RWPE2 (cell line): ENCODE results near the gene CCDC194.

Source experiments
- ATAC-seq: fragments of 200-7000 bp; cut with Tn5 transposase; 3 replicates; pipeline ENCODE4 v1.9.1; 2021; ENCODE audit warnings: low read depth
- DNase-seq: peaks from one replicate; pipeline ENCODE4 v3.0.0-alpha.2; 2020; ENCODE audit warnings: low spot score
- H3K27ac ChIP-seq: fragments of 450-650 bp; 2 replicates; pipeline ENCODE4 v1.5.1; 2017; ENCODE audit warnings: mild to moderate bottlenecking; ENCODE audit not compliant: poor library complexity, severe bottlenecking
- H3K27me3 ChIP-seq: fragments of 250-450 bp; sonication (Bioruptor Pico); 2 replicates; pipeline ENCODE4 v1.5.1; 2021; ENCODE audit warnings: mild to moderate bottlenecking, moderate library complexity; ENCODE audit not compliant: insufficient read depth, poor library complexity, severe bottlenecking
- H3K36me3 ChIP-seq: fragments of 250-450 bp; sonication (Bioruptor Pico); 2 replicates; pipeline ENCODE4 v1.5.1; 2020; ENCODE audit warnings: low read depth, mild to moderate bottlenecking, moderate library complexity
- H3K4me1 ChIP-seq: fragments of 250-450 bp; sonication (Bioruptor Pico); 2 replicates; pipeline ENCODE4 v1.5.1; 2021; ENCODE audit warnings: mild to moderate bottlenecking, moderate library complexity; ENCODE audit not compliant: insufficient read depth, poor library complexity, severe bottlenecking
- H3K4me3 ChIP-seq: fragments of 250-450 bp; sonication (Bioruptor Pico); 2 replicates; pipeline ENCODE4 v1.5.1; 2021; ENCODE audit warnings: mild to moderate bottlenecking, moderate library complexity; ENCODE audit not compliant: severe bottlenecking
- H3K9me3 ChIP-seq: fragments of 250-450 bp; sonication (Bioruptor Pico); 2 replicates; pipeline ENCODE4 v1.5.1; 2021; ENCODE audit warnings: mild to moderate bottlenecking, moderate library complexity; ENCODE audit not compliant: severe bottlenecking
- CTCF ChIP-seq: fragments of 450-650 bp; IDR thresholded peaks from one replicate; pipeline ENCODE4 v1.5.1; 2017; ENCODE audit warnings: mild to moderate bottlenecking, moderate library complexity; ENCODE audit not compliant: poor library complexity, severe bottlenecking

Gene CCDC194

GRCh38 chr19:17348700-17349099 lies 45.3 kb downstream of the CCDC194 start:
- H3K36me3 ChIP-seq: no peaks in the 10 kb centered on the region
- no peaks in the 10 kb centered on the region for H3K9me3 ChIP-seq
- H3K4me3 ChIP-seq: no peak overlapping the region
- no peaks in the 10 kb centered on the region for H3K27me3 ChIP-seq
- no peaks in the 10 kb centered on the region for H3K4me1 ChIP-seq
- TF ChIP-seq CTCF: no peak
- DNase-seq (no peak), ATAC-seq (no peak; the same call in 1 of the 3 replicates)
- no peak overlapping the region for H3K27ac ChIP-seq

DNA sequence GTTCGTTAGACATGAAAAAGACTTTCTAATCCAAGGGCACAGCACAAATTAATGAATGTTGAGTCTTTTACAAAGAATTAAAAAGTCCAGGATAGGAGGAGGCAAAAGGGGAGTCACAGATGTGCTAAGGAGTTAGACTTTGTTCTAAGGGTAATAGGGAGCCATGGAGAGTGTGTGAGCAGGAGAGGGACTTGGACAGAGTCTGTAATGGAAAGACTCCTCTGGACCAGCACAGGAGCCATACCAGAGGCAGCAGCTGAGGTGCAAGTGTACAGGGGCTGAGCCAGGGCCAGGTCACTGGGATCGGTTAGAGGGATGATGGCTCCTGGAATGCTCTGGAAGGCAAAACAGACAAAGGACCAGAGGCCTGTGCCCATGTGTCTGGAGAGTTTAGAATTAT lies 46.1 kb downstream of the CCDC194 start:
- no peaks in the 10 kb centered on the region for H3K9me3 ChIP-seq
- ATAC-seq (no peak), DNase-seq (no peak)
- no peak overlapping the region for H3K27ac ChIP-seq
- no peaks in the 10 kb centered on the region for H3K4me1 ChIP-seq
- H3K4me3 ChIP-seq: no peak overlapping the region
- no peaks in the 10 kb centered on the region for H3K27me3 ChIP-seq
- no peak for TF ChIP-seq CTCF
- H3K36me3 ChIP-seq: no peaks in the 10 kb centered on the region

GRCh38 chr19:17347361-17347760 lies 46.6 kb downstream of the CCDC194 start:
- Histone ChIP-seq H3K27me3 (no peaks in the 10 kb centered on the region), H3K27ac (no peak overlapping the region), H3K36me3 (peaks cover 3% of the 10 kb centered on the region; the same call in 1 of the 2 replicates), H3K4me1 (no peaks in the 10 kb centered on the region), H3K4me3 (no peak overlapping the region), H3K9me3 (no peaks in the 10 kb centered on the region)
- no peak for ATAC-seq
- no peak for TF ChIP-seq CTCF
- no peak for DNase-seq

- Histone ChIP-seq H3K9me3 (no peaks in the 10 kb centered on the region), H3K27ac (no peak overlapping the region), H3K36me3 (peaks cover 8% of the 10 kb centered on the region; the same call in 1 of the 2 replicates), H3K27me3 (no peaks in the 10 kb centered on the region), H3K4me3 (no peak overlapping the region), H3K4me1 (no peaks in the 10 kb centered on the region)
- peak; percentile 94 for TF ChIP-seq CTCF
- ATAC-seq: peak; percentile 88
- DNase-seq: no peak
These were observed 47.8 kb downstream of the CCDC194 start for GRCh38 chr19:17346109-17346671.

GRCh38 chr19:17341845-17342244 lies 52.2 kb downstream of the CCDC194 start:
- H3K9me3 ChIP-seq: no peaks in the 10 kb centered on the region
- peaks cover 16% of the 10 kb centered on the region for H3K36me3 ChIP-seq
- no peak for DNase-seq
- no peak for TF ChIP-seq CTCF
- no peaks in the 10 kb centered on the region for H3K4me1 ChIP-seq
- H3K27ac ChIP-seq: no peak overlapping the region
- no peaks in the 10 kb centered on the region for H3K27me3 ChIP-seq
- no peak overlapping the region for H3K4me3 ChIP-seq
- ATAC-seq: no peak
